Superior temporal gyrus (tissue), 1 donor: ENCODE results near the gene NRXN3.
A peak's percentile ranks its signal among the peaks of the same experiment; 100 is the strongest.

Experiments used
- DNase-seq: peaks from one replicate; pipeline ENCODE4 v3.0.0-alpha.2; 2016; ENCODE audit errors: extremely low spot score

NRXN3 gene

DNA sequence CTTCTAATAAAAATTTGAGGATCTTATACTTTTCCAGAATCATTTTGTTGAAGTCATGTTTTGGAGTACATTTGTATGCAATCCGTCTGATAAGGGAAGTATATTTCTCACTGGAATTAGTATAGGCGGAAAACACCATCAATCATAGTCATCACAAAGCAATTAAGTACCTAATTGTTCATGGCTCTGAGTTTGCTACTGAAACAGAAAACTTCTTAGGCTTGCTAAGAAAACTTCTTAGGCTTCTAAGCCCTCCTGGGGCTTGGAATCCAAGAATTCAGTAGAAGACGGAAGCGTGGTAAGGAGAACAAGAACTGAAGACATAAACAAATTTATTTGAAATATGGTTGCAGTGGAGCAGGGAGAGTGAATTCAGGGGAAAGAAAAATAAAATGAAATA, 1404.9 kb downstream of the NRXN3 start:
- DNase-seq: no peak

- DNase-seq: no peak
Observed at GRCh38 chr14:79576424-79576823, 1406.3 kb downstream of the NRXN3 start.

DNA sequence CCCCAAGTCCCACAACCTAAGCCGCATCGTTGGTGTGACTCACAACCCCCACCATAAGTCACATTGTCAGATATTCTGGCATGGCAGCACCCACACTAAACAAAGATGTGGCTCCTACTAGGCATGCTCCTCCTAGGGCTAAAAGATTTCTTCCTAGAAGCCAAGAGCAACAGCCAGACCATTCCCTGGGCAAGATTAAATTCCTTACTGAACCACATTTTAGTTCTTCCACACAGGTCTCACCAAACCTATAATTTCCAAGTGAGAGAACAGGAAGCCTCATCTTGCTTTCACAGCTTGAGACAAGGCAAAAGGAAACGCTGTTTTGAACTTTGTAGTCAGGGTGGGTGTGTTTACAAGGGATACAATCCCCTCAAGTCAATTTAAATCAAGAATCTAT, 1408.3 kb downstream of the NRXN3 start:
- no peak for DNase-seq

- DNase-seq: no peak
Observed at GRCh38 chr14:79580414-79580813, 1410.2 kb downstream of the NRXN3 start.

- no peak for DNase-seq
Observed at GRCh38 chr14:79580906-79581305, 1410.7 kb downstream of the NRXN3 start.

- no peak for DNase-seq
Observed at GRCh38 chr14:79581912-79582576, 1411.9 kb downstream of the NRXN3 start.

- DNase-seq: no peak
Observed at GRCh38 chr14:79583738-79584408, 1413.7 kb downstream of the NRXN3 start.

GRCh38 chr14:79584679-79585078, 1414.5 kb downstream of the NRXN3 start:
- no peak for DNase-seq

DNA sequence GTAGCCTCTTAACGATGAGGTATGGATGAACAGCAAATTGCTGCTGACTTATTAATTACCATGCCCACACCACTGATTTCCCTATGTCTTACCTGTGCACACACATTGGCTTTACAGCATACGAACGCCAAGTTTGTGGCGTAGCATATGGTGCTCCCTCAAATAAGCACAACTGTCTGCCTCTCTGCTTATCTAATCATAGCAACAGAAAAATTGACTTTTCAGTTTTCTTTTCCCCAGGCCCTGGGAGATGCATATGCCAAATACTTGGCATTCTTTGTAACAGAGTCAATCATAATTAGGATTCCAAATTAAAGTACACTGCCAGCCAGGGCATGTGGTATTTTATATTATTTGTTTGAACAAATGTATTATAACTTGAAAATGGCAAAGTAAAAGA, 1415.7 kb downstream of the NRXN3 start:
- no peak for DNase-seq

DNA sequence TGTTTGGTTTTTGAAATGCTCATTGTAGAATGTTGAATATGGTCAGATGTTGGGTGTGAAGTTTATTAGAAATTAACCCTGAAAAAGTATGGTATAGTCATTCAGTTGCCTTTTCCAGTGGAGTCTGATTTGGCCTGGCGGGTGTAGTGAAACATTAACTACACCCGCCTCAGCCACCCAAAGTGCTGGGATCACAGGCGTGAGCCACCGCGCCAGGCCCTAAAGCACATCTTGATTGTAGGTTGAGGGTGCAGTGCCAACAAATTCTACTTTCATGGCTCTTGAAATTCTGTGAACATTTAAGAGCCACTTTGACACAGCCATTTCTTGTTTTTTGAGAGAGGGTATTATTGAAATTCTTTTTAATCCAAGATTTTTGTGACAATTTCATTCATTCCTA, 1416.2 kb downstream of the NRXN3 start:
- DNase-seq: no peak

- DNase-seq: peak; percentile 61
Observed at GRCh38 chr14:79586989-79587598, 1416.9 kb downstream of the NRXN3 start.

DNA sequence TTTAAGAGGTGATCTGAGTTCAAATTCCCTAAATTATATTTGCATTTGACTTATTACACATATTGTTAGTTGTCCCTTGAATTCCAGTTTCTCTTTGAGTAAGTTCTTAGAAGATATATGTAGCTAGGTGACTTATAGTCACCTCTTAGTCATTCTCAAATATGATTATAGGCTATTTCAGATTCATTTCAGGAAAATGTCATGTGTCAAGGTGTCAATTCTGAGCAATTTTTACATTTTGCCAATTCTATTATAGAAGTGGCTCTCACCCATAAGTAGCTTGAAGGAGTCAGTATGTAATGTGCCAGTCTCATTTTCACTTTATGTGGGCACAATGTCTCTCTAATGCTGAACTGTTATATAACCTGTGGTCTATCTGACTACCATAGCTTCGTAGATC, 1417.7 kb downstream of the NRXN3 start:
- no peak for DNase-seq

- DNase-seq: no peak
Observed at GRCh38 chr14:79588398-79588797, 1418.2 kb downstream of the NRXN3 start.

DNA sequence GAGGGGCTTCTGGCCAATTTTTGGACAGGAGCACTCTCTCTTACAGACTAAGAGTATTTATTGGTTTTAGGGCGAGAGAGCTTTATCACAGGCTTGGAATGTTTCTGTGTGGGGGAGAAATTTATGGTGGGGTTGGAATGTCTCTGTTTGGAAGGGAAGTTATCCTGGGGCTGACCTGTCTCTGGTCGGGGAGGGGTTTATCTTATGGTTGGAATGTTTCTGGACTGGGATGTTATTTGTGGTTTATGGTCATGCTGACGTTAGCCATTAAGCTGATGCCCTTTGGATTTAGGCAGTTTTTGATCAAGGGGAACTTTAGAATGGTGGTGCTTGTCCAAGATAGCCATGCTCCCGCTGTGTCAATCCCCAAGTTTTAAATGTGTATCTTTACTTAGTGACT, 1426.4 kb downstream of the NRXN3 start:
- no peak for DNase-seq

- no peak for DNase-seq
Observed at GRCh38 chr14:79597566-79597965, 1427.4 kb downstream of the NRXN3 start.

GRCh38 chr14:79598339-79598738, 1428.2 kb downstream of the NRXN3 start:
- no peak for DNase-seq

GRCh38 chr14:79599239-79599638, 1429.1 kb downstream of the NRXN3 start:
- no peak for DNase-seq

DNA sequence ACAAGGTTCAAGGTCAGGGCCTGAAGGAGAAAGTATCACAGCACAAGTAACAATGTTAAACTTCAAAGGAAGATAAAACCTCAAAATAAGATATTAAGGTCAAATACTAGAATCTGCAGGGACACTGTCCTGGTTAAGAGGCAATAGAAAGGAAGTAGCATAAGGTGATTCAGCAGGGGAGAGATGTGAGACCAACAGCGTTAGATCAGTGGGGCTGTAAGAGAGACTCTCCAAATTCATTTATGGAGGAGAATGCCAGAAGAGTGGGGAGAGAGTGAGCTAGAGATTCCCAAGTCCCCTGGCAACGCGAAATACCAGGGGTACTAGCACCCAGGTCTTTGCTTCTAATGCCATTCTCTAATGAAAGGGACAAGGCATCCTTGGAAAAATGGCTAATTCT, 1430.2 kb downstream of the NRXN3 start:
- DNase-seq: no peak

DNA sequence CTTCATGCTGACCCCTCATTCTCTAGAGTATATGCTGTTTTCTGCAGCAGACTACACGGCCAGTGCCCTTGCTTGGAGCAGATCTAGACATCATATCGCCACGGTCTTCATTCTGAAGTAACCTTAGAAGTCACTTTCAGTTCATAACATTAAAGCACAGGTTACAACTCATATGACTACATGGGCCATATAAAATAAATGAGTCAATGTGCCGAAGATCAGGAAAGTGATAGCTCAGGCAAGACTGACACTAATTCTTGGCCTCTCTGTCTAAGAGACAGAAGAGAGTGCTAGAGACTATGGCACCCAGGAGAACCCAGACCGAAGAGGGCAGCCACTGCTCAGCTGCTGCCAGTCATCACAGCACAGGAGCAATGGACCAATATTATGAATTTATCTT, 1431.4 kb downstream of the NRXN3 start:
- no peak for DNase-seq

DNA sequence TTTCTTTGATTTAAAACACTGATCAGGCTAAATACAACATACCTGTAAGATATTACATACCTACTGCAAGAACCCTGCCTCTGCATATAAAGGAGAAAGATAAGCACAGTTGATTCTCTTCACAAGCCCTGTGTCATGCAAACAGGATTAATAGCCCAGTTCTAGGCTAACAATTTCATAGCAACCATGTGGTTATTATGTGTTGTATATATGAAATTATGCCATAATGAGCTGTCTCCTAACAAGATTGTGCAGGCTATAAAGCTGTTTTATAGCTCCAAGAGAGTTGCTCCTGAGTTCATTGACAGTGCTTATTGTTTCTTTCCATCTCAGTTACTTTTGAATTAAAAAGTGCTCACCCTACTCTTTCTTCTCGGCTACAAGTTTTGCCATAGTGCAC, 1431.9 kb downstream of the NRXN3 start:
- DNase-seq: no peak

DNA sequence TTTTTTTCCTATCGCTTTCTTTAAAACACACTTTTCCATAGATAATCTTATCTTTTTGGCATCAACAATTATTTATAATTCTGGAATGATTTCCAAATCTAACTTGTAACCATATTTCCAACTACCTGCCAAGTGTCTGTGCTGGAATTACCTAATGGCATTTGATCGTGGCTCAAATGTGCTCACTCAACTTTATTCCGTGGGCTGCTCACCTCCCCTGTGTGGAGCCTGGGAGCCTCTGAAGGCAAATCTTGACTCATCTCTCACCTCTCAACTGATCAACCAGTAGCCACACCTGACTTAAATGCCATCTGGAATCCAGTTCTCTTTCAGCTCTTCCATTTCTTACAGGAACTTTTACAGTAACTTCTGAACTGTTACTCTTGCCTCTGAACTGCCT, 1432.6 kb downstream of the NRXN3 start:
- DNase-seq: no peak

DNA sequence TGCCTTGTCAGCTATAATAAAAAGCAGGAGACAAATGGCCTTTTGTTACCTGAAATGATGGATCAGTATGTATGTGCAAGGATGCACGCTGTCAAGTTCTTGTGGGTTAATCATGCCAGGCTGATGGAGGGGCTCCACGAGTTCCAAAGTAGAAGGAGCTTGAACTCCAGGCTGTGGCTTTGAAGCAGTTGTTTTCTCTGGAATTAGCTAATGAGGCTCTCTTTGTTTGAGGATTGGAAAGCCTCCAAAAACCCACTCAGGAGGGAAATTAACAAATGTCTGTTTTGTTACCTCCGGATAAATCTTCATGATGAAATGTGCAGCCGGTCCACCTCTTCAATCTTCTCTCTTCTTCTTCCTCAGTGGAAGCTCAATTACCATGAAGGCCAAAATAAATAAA, 1435.7 kb downstream of the NRXN3 start:
- no peak for DNase-seq

DNA sequence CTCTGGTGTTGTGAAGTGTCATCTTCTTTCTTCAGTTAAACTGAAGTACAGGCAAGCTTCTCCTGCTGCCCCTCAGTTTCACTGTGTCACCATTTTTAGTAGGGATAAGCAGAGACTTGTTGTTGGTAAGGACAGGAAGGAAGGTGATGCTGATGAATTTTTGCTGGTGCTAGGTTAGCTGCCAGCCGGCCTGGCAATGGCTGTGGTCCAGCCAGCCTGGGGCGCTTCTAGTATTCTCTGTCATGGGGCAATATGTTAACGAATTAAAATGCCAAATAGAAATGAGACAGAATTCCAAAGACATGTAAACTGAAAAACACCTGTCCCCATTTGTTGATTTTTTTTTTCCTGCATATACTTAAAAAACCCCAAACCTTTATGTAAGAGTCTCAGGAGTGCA, 1438.3 kb downstream of the NRXN3 start:
- no peak for DNase-seq
